Skeletal muscle satellite cell (primary cell): ENCODE data around the gene GRID1.

Experiments used
- H3K27me3 ChIP-seq: 2 replicates; pipeline ENCODE4 v1.7.0; 2013; ENCODE audit warnings: low read length; ENCODE audit not compliant: control insufficient read depth, insufficient read depth
- H3K36me3 ChIP-seq: 2 replicates; pipeline ENCODE4 v1.7.0; 2013; ENCODE audit warnings: mild to moderate bottlenecking, control low read depth, low read length; ENCODE audit not compliant: insufficient read depth
- H3K4me1 ChIP-seq: 2 replicates; pipeline ENCODE4 v1.7.0; 2013; ENCODE audit warnings: low read length; ENCODE audit not compliant: control insufficient read depth, insufficient read depth
- H3K4me2 ChIP-seq: 2 replicates; pipeline ENCODE4 v1.7.0; 2013; ENCODE audit warnings: mild to moderate bottlenecking, low read length
- H3K4me3 ChIP-seq: 2 replicates; pipeline ENCODE4 v1.7.0; 2013; ENCODE audit warnings: low read length
- H3K9ac ChIP-seq: 2 replicates; pipeline ENCODE4 v1.7.0; 2013; ENCODE audit warnings: mild to moderate bottlenecking, low read depth, low read length, moderate library complexity
- H3K9me3 ChIP-seq: replicated peaks from 2 replicates; pipeline ENCODE4 v1.7.0; 2013; ENCODE audit warnings: mild to moderate bottlenecking, control low read depth, low read length

The GRID1 gene

DNA sequence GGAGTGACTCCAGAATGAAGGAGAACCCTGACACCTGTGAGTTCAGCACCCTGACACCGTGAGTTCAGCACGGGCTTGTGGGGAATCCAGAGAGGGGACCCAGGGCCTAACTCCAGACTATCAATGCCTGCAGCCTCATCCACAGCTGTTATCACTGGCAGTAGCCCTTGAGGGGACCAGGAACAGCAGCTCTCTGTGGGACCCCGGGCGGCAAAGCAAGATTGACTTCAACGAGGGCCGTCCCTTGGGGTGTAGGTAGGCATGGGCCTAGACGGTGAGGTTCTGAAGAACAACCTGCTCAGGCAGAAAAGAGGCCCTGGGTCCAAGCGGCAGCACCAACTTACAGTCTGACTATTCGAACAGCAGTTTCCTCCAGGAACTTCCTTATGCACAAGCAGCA lies 8.9 kb downstream of the GRID1 start:
- Histone ChIP-seq H3K4me2 (no peak overlapping the region), H3K4me1 (no peaks in the 10 kb centered on the region), H3K9ac (no peak overlapping the region), H3K36me3 (no peaks in the 10 kb centered on the region), H3K9me3 (no peaks in the 10 kb centered on the region), H3K27me3 (peaks cover 45% of the 10 kb centered on the region), H3K4me3 (no peak overlapping the region)

DNA sequence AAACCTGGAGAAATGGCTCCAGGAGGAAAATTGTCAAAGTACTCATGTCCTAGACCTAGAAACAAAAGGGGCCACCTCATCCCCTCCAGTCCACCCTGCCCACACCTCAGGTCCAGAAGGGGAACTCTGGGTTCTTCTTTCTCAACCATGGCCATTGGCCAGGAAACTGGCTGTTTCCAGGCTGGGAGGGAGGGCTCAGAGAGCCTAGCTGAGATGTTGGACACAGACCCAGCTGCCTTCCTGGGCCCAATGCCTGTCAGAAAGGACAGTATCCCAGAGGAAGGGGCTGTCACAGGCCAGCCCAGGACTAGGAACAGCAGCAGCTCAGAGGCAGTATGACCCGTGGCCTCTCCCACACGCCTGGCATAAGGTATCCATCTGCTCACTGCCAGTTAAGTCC lies 9.6 kb downstream of the GRID1 start:
- Histone ChIP-seq H3K9ac (no peak overlapping the region), H3K4me2 (no peak overlapping the region), H3K9me3 (no peaks in the 10 kb centered on the region), H3K4me3 (no peak overlapping the region), H3K36me3 (no peaks in the 10 kb centered on the region), H3K27me3 (peaks cover 44% of the 10 kb centered on the region), H3K4me1 (no peaks in the 10 kb centered on the region)

DNA sequence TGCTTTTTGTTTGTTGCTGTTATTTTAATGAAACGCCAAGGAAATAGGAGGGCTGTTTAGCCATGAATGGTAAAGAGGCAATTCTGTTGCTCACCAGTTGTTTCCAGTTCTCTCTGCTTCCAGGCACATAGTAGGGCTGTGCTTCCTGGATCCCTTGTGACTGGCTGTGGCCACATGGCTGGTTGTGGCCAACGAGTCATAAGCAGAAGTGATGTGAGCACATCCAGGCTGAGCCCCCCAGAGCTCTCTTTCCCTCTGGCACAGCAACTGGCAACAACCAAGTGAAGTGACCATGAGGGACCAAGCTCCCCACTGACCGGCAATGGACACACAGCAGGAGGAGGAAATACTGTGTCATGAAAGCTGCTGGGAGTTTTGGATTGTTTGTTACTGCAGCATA lies 10.3 kb downstream of the GRID1 start:
- no peak overlapping the region for H3K4me2 ChIP-seq

DNA sequence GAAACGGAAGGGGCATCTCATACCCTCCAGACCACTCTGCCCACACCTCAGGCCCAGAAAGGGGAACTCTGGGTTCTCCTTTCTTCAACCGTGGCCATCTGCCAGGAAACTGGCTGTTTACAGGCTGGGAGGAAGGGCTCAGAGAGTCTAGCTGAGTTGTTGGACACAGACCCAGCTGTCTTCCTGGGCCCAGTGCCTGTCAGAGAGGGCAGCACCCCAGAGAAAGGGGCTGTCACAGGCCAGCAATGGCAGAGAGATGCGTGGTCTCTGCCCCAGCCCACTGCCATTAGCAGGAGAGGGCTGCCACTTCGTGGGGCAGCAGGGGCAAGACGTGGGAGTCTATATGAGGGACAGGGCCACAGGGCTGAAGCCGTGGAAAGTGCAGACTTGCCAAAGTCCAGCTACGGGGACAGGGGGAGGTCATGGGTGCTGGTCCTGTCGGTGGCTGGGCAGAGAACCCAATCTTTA lies 11.0 kb downstream of the GRID1 start:
- no peak overlapping the region for H3K4me2 ChIP-seq
- H3K27me3 ChIP-seq = peaks cover 40% of the 10 kb centered on the region

More for the DNA sequence above, 10.3 kb downstream of the GRID1 start:
- Histone ChIP-seq H3K4me1 (no peaks in the 10 kb centered on the region), H3K9me3 (no peaks in the 10 kb centered on the region), H3K4me3 (no peak overlapping the region), H3K36me3 (no peaks in the 10 kb centered on the region), H3K27me3 (peaks cover 44% of the 10 kb centered on the region), H3K9ac (no peak overlapping the region)

DNA sequence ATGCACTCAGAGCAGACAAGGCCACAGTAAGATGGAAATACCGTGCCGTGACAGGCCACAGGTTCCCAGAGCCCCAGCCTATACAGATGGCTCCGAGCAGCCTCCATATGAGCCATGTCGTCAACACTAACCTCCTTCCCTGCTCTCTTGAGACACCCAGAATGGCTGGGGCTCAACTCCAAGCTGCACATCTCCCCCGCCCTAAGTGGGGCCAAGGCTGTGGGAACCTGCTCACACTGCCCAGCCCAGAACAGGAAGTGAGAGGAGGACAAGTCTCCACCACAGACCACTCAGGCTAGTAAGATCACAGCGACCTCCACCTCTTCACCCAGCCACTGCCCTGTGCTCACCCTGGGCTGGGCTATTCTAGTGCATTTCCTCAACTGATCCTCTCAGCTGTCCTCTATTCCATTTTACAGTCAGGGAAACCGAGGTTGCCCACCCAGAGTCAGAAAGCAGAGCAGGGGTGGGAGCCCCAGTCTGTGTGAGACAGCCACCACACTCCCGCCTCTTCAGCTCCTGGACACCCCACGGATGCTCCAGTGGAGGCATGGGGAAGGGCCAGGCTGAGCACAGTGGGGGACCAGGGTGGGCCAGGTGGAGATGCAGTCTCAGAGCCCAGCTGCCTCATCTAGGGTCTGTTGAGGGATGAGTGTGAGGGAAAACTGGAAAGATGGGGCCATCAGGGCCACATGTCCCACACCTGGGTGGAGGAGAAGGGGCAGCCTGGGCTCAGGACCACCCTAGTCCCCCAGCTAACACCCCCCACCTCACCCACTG lies 11.6 kb downstream of the GRID1 start:
- Histone ChIP-seq H3K9ac (no peak overlapping the region), H3K9me3 (no peaks in the 10 kb centered on the region), H3K36me3 (no peaks in the 10 kb centered on the region), H3K4me2 (no peak overlapping the region), H3K4me1 (no peaks in the 10 kb centered on the region), H3K4me3 (no peak overlapping the region), H3K27me3 (peaks cover 36% of the 10 kb centered on the region)

More for the DNA sequence above, 11.0 kb downstream of the GRID1 start:
- Histone ChIP-seq H3K9ac (no peak overlapping the region), H3K36me3 (no peaks in the 10 kb centered on the region), H3K4me1 (no peaks in the 10 kb centered on the region), H3K4me3 (no peak overlapping the region), H3K9me3 (no peaks in the 10 kb centered on the region)

DNA sequence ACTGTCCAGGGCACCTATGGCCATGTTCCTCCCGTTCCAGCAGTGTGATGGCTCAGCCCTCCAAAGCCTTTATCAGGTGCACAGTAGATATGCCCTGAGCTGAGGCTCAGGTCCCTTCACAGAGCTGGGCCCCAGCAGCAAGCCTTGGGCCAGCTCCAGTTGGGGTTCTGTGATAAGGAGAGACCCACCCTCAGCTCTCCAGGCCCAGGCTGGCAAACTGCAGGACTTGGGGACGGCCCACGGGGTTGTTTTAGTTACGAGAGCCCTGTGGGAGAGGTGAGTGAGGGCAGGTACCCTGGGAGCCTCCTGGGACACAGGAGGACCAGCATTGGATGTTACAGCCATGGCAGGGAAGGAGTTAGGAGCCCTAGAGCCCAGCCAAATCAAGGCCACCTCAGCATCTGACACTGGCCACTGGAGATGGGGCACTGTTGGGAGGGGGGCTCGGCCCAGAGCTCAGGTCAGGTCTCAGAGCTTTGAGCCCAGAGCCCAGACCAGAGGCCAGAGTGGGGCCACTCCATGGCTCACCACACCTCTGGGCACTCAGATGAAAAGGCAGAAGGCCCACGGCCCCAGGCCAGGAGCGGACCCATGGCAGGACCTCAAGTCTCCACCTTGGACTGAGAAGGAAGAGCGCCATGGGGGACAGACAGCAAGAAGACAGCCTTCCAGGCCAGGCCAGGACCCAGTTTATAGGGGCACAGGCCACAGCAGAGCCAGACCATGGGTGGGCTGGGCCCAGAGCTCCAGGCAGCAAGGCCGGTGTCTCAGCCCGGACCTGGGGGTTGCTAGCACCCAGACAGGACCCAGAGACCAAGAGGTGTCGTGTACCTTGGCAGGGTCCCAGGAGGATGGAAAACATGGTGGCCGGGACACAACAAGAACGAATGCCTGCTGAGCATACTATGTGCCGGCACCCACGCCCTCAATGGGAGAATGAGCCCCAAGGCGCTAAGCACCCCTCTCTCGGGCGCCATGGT lies 12.8 kb downstream of the GRID1 start:
- peaks cover 28% of the 10 kb centered on the region for H3K27me3 ChIP-seq
- H3K4me2 ChIP-seq = no peak overlapping the region
- H3K9me3 ChIP-seq = no peaks in the 10 kb centered on the region
- no peak overlapping the region for H3K9ac ChIP-seq
- H3K4me3 ChIP-seq = no peak overlapping the region
- H3K4me1 ChIP-seq = no peaks in the 10 kb centered on the region
- no peaks in the 10 kb centered on the region for H3K36me3 ChIP-seq

DNA sequence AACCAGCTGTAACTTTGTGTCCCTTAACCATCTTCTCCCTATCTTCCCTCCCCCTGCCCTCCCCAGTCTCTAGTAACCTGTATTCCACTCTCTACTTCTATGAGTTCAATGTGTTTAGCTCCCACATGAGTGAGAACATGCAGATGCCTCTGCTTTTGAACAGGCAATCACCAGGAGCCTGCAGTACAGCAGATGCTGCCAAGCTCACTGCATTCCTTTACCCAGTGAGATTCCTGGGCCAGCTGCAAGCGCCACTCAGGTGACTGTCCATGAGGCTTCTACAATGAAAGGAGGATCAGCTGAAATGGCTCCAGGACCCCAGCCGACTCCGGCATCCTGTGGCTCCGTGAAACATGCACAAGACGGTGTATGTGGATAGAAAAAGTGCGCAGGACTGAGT lies 15.7 kb downstream of the GRID1 start:
- H3K36me3 ChIP-seq = no peaks in the 10 kb centered on the region
- H3K4me3 ChIP-seq = no peak overlapping the region
- H3K4me2 ChIP-seq = no peak overlapping the region
- H3K4me1 ChIP-seq = peaks cover 9% of the 10 kb centered on the region
- no peaks in the 10 kb centered on the region for H3K9me3 ChIP-seq
- peaks cover 16% of the 10 kb centered on the region for H3K27me3 ChIP-seq
- H3K9ac ChIP-seq = no peak overlapping the region

DNA sequence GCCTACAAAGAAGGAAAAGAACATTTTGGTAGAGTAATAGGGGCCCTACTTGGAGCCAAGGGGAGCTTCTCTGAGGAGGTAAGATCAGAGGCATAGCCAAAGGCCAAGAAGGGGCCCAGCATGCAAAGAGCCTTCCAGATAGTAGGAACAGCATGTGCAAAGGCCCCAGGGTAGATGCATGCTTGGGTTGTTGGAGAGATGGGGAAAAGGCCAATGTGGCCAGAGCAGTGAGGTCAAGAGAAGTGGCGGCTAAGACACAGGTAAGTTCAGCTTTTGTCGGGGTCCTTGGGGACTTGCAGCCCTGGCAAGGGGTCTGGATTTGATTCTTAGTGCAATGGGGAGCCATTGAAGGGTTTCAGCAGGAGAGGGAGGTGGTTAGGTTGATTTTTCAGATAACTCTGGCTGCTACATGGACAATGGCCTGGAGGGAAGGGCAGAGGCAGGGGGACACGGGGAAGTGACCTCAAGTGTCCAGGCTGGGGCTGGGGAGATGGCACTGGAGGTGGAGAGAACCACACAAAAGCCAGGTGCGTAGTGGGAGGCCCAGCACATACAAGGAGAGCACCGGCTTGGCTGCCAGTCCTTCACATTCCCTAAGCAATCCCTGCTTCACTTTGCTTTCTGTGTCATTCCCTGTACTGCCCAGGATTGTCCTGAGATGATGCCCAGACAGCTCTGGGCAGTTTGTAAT lies 16.5 kb downstream of the GRID1 start:
- H3K27me3 ChIP-seq = peaks cover 16% of the 10 kb centered on the region
- peaks cover 11% of the 10 kb centered on the region for H3K4me1 ChIP-seq
- H3K9me3 ChIP-seq = no peaks in the 10 kb centered on the region
- no peak overlapping the region for H3K9ac ChIP-seq
- no peak overlapping the region for H3K4me2 ChIP-seq
- H3K4me3 ChIP-seq = no peak overlapping the region
- no peaks in the 10 kb centered on the region for H3K36me3 ChIP-seq

DNA sequence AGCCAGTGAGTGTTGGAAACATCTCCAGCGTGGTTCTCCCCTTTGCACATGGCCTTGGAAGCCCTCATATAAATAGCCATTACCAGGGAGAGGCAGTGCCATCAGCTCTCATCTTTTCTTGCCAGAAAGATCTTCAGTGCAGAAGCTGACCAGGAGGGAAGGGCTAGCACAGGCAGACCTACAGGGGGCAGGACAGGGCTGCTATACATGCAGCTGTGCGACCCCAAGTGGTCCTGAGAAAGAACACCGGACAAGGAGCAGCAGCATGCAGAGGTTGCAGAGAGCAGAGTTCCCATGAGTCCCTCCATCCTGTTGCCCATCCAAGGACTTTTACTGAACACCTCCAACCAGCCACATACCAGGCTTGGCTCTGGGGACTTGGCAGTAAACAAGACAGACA lies 17.1 kb downstream of the GRID1 start:
- Histone ChIP-seq H3K27me3 (peaks cover 16% of the 10 kb centered on the region), H3K9me3 (no peaks in the 10 kb centered on the region), H3K4me3 (no peak overlapping the region), H3K9ac (no peak overlapping the region), H3K36me3 (no peaks in the 10 kb centered on the region), H3K4me2 (no peak overlapping the region), H3K4me1 (peaks cover 11% of the 10 kb centered on the region)

DNA sequence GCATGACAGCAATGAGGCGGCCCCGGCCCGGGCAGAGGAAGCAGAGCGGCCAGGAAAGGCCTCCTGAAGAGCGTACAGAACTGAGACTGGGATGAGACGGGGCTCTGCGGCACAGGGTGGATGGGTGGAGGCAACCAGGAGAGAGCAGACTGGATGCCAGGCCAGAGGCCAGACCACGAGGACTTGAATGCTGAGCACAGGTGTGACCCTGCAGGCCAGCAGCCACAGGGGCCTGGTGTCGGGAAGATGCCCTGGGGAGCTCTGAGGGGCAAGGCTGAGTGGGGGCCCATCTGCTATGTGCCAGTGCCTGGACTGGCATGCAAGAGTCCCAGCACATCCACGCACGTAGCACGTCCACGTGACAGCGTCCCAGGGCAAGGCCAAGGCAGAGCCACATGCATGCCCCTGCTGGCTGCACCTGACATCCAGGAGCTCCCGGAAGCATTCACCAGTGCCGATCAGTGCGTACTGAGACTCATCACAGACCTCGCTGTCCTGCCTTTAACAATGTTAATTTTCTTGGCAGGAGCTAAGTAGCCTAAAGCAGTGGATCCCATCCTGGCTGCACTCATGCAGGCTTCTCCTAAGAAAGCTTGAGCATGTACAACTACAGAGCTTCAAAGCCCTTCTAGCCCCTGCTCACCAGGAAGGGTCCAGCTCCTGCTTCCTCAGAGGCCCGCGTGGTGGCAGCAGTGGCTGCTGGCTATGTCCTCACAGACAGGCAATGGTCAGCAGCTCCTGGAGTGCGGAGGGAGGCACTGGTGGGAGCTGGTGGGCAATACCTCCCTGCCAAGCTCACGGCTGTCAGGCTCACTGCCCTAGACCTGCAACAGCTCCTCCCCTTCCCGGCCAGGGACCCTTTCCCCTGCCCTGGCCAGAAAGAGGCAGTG lies 18.0 kb downstream of the GRID1 start:
- no peak overlapping the region for H3K4me3 ChIP-seq
- no peaks in the 10 kb centered on the region for H3K36me3 ChIP-seq
- H3K9ac ChIP-seq = no peak overlapping the region
- H3K4me2 ChIP-seq = no peak overlapping the region
- H3K27me3 ChIP-seq = peaks cover 16% of the 10 kb centered on the region
- peaks cover 11% of the 10 kb centered on the region for H3K4me1 ChIP-seq
- H3K9me3 ChIP-seq = no peaks in the 10 kb centered on the region
